ENCODE data around the gene AUNIP.

Gene AUNIP

GRCh38 chr1:25808481-25809244 lies 50.6 kb downstream of the AUNIP start:
- Histone ChIP-seq H3K27ac (ENCODE audit: low read length) (no peak overlapping the region), H3K9me2 (replicated peaks; ENCODE audit: insufficient read depth, low read length) (no peaks in the 10 kb centered on the region), H3K4me2 (ENCODE audit: low read depth, low read length) (no peak overlapping the region), H3K9ac (ENCODE audit: low read length) (no peak overlapping the region), H3K4me1 (ENCODE audit: low read length) (peaks cover 4% of the 10 kb centered on the region), H2AFZ (ENCODE audit: low read length) (no peak overlapping the region), H3K27me3 (replicated peaks; ENCODE audit: insufficient read depth, low read length) (no peaks in the 10 kb centered on the region), H3K79me2 (ENCODE audit: low read length) (no peaks in the 10 kb centered on the region), H3K4me3 (ENCODE audit: low read length) (no peak overlapping the region), H3K9me3 (replicated peaks; ENCODE audit: insufficient read depth, low read length) (no peaks in the 10 kb centered on the region), H3F3A (ENCODE audit: insufficient read depth, low read length) (no peaks in the 10 kb centered on the region), H3K36me3 (replicated peaks; ENCODE audit: insufficient read depth, low read length) (no peaks in the 10 kb centered on the region), H4K20me1 (ENCODE audit: insufficient read depth, low read length) (no peaks in the 10 kb centered on the region)
- TF ChIP-seq, protein P1, sequence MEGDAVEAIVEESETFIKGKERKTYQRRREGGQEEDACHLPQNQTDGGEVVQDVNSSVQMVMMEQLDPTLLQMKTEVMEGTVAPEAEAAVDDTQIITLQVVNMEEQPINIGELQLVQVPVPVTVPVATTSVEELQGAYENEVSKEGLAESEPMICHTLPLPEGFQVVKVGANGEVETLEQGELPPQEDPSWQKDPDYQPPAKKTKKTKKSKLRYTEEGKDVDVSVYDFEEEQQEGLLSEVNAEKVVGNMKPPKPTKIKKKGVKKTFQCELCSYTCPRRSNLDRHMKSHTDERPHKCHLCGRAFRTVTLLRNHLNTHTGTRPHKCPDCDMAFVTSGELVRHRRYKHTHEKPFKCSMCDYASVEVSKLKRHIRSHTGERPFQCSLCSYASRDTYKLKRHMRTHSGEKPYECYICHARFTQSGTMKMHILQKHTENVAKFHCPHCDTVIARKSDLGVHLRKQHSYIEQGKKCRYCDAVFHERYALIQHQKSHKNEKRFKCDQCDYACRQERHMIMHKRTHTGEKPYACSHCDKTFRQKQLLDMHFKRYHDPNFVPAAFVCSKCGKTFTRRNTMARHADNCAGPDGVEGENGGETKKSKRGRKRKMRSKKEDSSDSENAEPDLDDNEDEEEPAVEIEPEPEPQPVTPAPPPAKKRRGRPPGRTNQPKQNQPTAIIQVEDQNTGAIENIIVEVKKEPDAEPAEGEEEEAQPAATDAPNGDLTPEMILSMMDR (IDR thresholded peaks at IDR 0.05; ENCODE audit: low read length) = no peak
- DNase-seq = no peak

DNA sequence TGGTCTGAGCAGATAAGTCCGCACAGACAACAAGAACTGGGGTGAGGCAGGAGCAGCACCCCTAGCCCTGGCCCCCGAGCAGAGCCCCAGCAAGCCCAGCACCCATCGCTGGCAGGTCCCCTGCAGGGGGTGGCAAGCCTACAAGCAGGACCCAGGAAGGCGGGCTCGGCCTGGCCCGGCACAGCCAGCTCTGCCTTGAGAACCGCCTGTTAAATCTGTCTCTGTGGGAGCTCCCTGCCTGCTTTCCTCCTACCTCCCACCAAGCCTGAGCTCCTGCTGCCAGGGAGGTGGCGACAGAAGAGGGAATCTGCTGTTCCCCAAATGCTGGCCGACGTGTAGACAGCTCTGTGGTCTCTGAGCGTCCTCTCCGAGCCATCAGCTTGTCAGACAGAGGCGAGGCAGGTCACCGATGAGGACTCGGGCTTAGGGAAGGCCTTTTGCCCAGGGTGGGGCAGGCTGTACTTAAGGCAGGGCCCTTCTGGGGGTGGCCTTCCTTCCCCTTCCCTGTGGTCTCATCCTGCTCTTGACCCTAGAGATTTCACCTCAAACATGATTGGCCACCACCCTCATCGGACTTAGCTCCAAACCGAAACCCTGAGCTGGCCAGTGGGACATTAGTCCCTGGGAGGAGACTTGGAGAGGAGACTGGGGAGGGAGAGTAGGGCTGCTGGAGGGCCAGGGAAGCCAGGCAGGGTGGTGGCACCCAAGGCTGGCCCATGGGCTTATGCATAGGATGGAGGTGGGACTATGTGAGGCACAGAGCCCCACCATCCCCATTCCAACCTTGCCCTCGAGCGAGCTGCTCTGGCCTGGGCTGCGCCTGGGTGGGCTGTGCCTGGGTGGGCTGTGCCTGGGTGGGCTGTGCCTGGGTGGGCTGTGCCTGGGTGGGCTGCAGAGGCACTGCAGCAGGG lies 51.5 kb downstream of the AUNIP start:
- Histone ChIP-seq H2AFZ (ENCODE audit: low read length) (no peak overlapping the region), H3K4me3 (ENCODE audit: low read length) (no peak overlapping the region), H3K9me3 (replicated peaks; ENCODE audit: insufficient read depth, low read length) (no peaks in the 10 kb centered on the region), H3K9me2 (replicated peaks; ENCODE audit: insufficient read depth, low read length) (no peaks in the 10 kb centered on the region), H3K4me2 (ENCODE audit: low read depth, low read length) (no peak overlapping the region), H3K9ac (ENCODE audit: low read length) (no peak overlapping the region), H3K27me3 (replicated peaks; ENCODE audit: insufficient read depth, low read length) (no peaks in the 10 kb centered on the region), H3K36me3 (replicated peaks; ENCODE audit: insufficient read depth, low read length) (no peaks in the 10 kb centered on the region), H3K79me2 (ENCODE audit: low read length) (no peaks in the 10 kb centered on the region), H4K20me1 (ENCODE audit: insufficient read depth, low read length) (no peaks in the 10 kb centered on the region), H3F3A (ENCODE audit: insufficient read depth, low read length) (no peaks in the 10 kb centered on the region; the same call in 1 of the 2 replicates), H3K4me1 (ENCODE audit: low read length) (peaks cover 10% of the 10 kb centered on the region), H3K27ac (ENCODE audit: low read length) (no peak overlapping the region)
- TF ChIP-seq EZH2 (optimal IDR thresholded peaks at IDR 0.05; ENCODE audit: low read depth, low read length) (no peak), EZH2phosphoT487 (IDR thresholded peaks at IDR 0.05; ENCODE audit: low read length) (no peak)
- TF ChIP-seq, protein P1 (IDR thresholded peaks at IDR 0.05; ENCODE audit: low read length) = no peak
- no peak for DNase-seq

GRCh38 chr1:25806418-25806817 lies 52.8 kb downstream of the AUNIP start:
- Histone ChIP-seq H4K20me1 (ENCODE audit: insufficient read depth, low read length) (no peaks in the 10 kb centered on the region), H3K79me2 (ENCODE audit: low read length) (no peaks in the 10 kb centered on the region), H3K4me1 (ENCODE audit: low read length) (peaks cover 12% of the 10 kb centered on the region), H2AFZ (ENCODE audit: low read length) (no peak overlapping the region), H3K36me3 (replicated peaks; ENCODE audit: insufficient read depth, low read length) (no peaks in the 10 kb centered on the region), H3K4me2 (ENCODE audit: low read depth, low read length) (no peak overlapping the region), H3K9me3 (replicated peaks; ENCODE audit: insufficient read depth, low read length) (no peaks in the 10 kb centered on the region), H3K9me2 (replicated peaks; ENCODE audit: insufficient read depth, low read length) (no peaks in the 10 kb centered on the region), H3F3A (ENCODE audit: insufficient read depth, low read length) (no peaks in the 10 kb centered on the region; the same call in 1 of the 2 replicates), H3K9ac (ENCODE audit: low read length) (no peak overlapping the region), H3K27me3 (replicated peaks; ENCODE audit: insufficient read depth, low read length) (no peaks in the 10 kb centered on the region), H3K27ac (ENCODE audit: low read length) (no peak overlapping the region), H3K4me3 (ENCODE audit: low read length) (no peak overlapping the region)
- DNase-seq = no peak
- TF ChIP-seq EZH2 (optimal IDR thresholded peaks at IDR 0.05; ENCODE audit: low read depth, low read length) (no peak), EZH2phosphoT487 (IDR thresholded peaks at IDR 0.05; ENCODE audit: low read length) (no peak)
- TF ChIP-seq, protein P1 (IDR thresholded peaks at IDR 0.05; ENCODE audit: low read length) = no peak
